Stimulated activated CD8-positive, alpha-beta memory T cell treated with anti-CD3 and anti-CD28 coated beads, Interleukin-15, amount 100 ng/mL, for 4 hours (primary cell): Measurements from ENCODE around the gene GBX1.

Experiments used
- DNase-seq, 2 donors: peaks; one replicate each; pipeline ENCODE4 v3.0.0-alpha.2; 2020; ENCODE audit warnings: low read depth in 2 of 2

The GBX1 gene

GRCh38 chr7:151114151-151115090 is 53.1 kb downstream of the GBX1 start:
- no peak for DNase-seq

- DNase-seq, result no peak
These were observed 53.9 kb downstream of the GBX1 start for GRCh38 chr7:151113344-151114150.

GRCh38 chr7:151110941-151111645 is 56.4 kb downstream of the GBX1 start:
- DNase-seq, result peak; percentile 36

GRCh38 chr7:151110236-151110940 is 57.1 kb downstream of the GBX1 start:
- no peak for DNase-seq

- no peak for DNase-seq
These were observed 58.1 kb downstream of the GBX1 start for GRCh38 chr7:151109094-151110048.

- DNase-seq, result no peak
These were observed 59.6 kb downstream of the GBX1 start for GRCh38 chr7:151107882-151108281.

GRCh38 chr7:151104411-151105235 is 62.9 kb downstream of the GBX1 start:
- DNase-seq, result no peak

- no peak for DNase-seq
These were observed 63.5 kb downstream of the GBX1 start for GRCh38 chr7:151103973-151104372.

GRCh38 chr7:151102991-151103390 is 64.5 kb downstream of the GBX1 start:
- no peak for DNase-seq

- no peak for DNase-seq
These were observed 65.7 kb downstream of the GBX1 start for GRCh38 chr7:151101621-151102396.

- DNase-seq, result no peak
These were observed 66.6 kb downstream of the GBX1 start for GRCh38 chr7:151100921-151101320.

GRCh38 chr7:151099486-151100211 is 67.8 kb downstream of the GBX1 start:
- no peak for DNase-seq
